GM12878 (cell line): ENCODE measurements around the gene GPT2. TPM values are rescaled to one million over a fixed set of nuclear protein-coding genes. Genes with fewer than 3 reads are reported as not detected.

Source experiments
- BHLHE40 ChIP-seq, 2 experiments: fragments of 450-650 bp in 1 of 2; IDR thresholded peaks; 2 replicates each; pipeline ENCODE4 v1.6.1; 2011 to 2017; ENCODE audit warnings: low read depth in 2 of 2, borderline replicate concordance in 1 of 2, improper control_type of control experiment in 1 of 2, low read length in 1 of 2, mild to moderate bottlenecking in 1 of 2
- BMI1 ChIP-seq: fragments of 450-650 bp; IDR thresholded peaks from 2 replicates; pipeline ENCODE4 v1.6.1; 2016; ENCODE audit warnings: mild to moderate bottlenecking, moderate library complexity, borderline replicate concordance
- CBFB ChIP-seq: IDR thresholded peaks from 2 replicates; pipeline ENCODE4 v1.6.1; 2016; ENCODE audit warnings: antibody characterized with exemption, low read depth
- CREM ChIP-seq: IDR thresholded peaks from 2 replicates; pipeline ENCODE4 v1.6.1; 2014; ENCODE audit warnings: antibody characterized with exemption, low read depth
- EGR1 ChIP-seq, 2 experiments: IDR thresholded peaks; 1 replicate in 1 of 2; 2 replicates in 1 of 2; pipeline ENCODE4 v1.6.1; 2011 to 2012; ENCODE audit warnings: low read depth in 2 of 2, low read length in 2 of 2, borderline replicate concordance in 1 of 2, mild to moderate bottlenecking in 1 of 2, moderate library complexity in 1 of 2
- GATAD2B ChIP-seq: fragments of 450-650 bp; conservative IDR thresholded peaks from 2 replicates; pipeline ENCODE4 v1.6.1; 2017; ENCODE audit warnings: low read depth, mild to moderate bottlenecking, moderate library complexity
- MXI1 ChIP-seq: fragments of 150-350 bp; IDR thresholded peaks from 2 replicates; pipeline ENCODE4 v1.6.1; 2011; ENCODE audit warnings: low read depth, mild to moderate bottlenecking, inconsistent platforms, low read length, improper control_type of control experiment
- NBN ChIP-seq: fragments of 450-650 bp; IDR thresholded peaks from 2 replicates; pipeline ENCODE4 v1.6.1; 2016
- NFIC ChIP-seq: IDR thresholded peaks from 2 replicates; pipeline ENCODE4 v1.6.1; 2012; ENCODE audit warnings: low read depth, mild to moderate bottlenecking, inconsistent platforms, low read length, moderate library complexity
- NR2C2 ChIP-seq: IDR thresholded peaks from 2 replicates; pipeline ENCODE4 v1.6.1; 2011; ENCODE audit warnings: borderline replicate concordance, low read depth; ENCODE audit not compliant: control insufficient read depth, insufficient read length
- PML ChIP-seq: IDR thresholded peaks from 2 replicates; pipeline ENCODE4 v1.6.1; 2012; ENCODE audit warnings: low read length, inconsistent platforms
- POLR2AphosphoS5 ChIP-seq: IDR thresholded peaks from 2 replicates; pipeline ENCODE4 v1.6.1; 2011; ENCODE audit warnings: mild to moderate bottlenecking, low read length, inconsistent platforms
- POU2F2 ChIP-seq: IDR thresholded peaks from 3 replicates; pipeline ENCODE4 v1.6.1; 2011; ENCODE audit warnings: low read depth, mild to moderate bottlenecking, low read length, borderline replicate concordance
- RCOR1 ChIP-seq: conservative IDR thresholded peaks from 2 replicates; pipeline ENCODE4 v1.6.1; 2012; ENCODE audit warnings: low read depth, low read length, improper control_type of control experiment
- RFX5 ChIP-seq: IDR thresholded peaks from 2 replicates; pipeline ENCODE4 v1.6.1; 2011; ENCODE audit warnings: low read depth, low read length, improper control_type of control experiment
- RUNX3 ChIP-seq: IDR thresholded peaks from 2 replicates; pipeline ENCODE4 v1.6.1; 2012; ENCODE audit warnings: low read length, inconsistent platforms
- SMAD5 ChIP-seq: IDR thresholded peaks from 2 replicates; pipeline ENCODE4 v1.6.1; 2016; ENCODE audit warnings: antibody characterized with exemption, low read depth
- SP1 ChIP-seq: IDR thresholded peaks from one replicate; pipeline ENCODE4 v1.6.1; 2011; ENCODE audit warnings: low read depth, low read length
- SPI1 ChIP-seq: IDR thresholded peaks from 2 replicates; pipeline ENCODE4 v1.6.1; 2011; ENCODE audit warnings: low read depth, mild to moderate bottlenecking, low read length, moderate library complexity, borderline replicate concordance; ENCODE audit not compliant: insufficient read depth
- STAT3 ChIP-seq: IDR thresholded peaks from 2 replicates; pipeline ENCODE4 v1.6.1; 2011; ENCODE audit warnings: low read depth, low read length, improper control_type of control experiment
- TARDBP ChIP-seq: IDR thresholded peaks from 2 replicates; pipeline ENCODE4 v1.6.1; 2016; ENCODE audit warnings: borderline replicate concordance
- TBL1XR1 ChIP-seq: IDR thresholded peaks from 2 replicates; pipeline ENCODE4 v1.6.1; 2012; ENCODE audit warnings: low read depth, low read length, improper control_type of control experiment
- TCF12 ChIP-seq: IDR thresholded peaks from 2 replicates; pipeline ENCODE4 v1.6.1; 2011; ENCODE audit warnings: low read depth, mild to moderate bottlenecking, low read length
- ZNF687 ChIP-seq: fragments of 450-650 bp; IDR thresholded peaks from 2 replicates; pipeline ENCODE4 v1.6.1; 2017; ENCODE audit warnings: mild to moderate bottlenecking, moderate library complexity
- polyA plus RNA-seq, 11 experiments: library from polyadenylated mRNA; depleted of rRNA in 4 of 11; unstranded in 6 of 11; stranded (reverse) in 5 of 11; fragments of >200 nt; fragmentation: Nextera tagmentation in 4 of 11; fragmentation: Illumina TruSeq in 1 of 11; extraction: Ambion mirVana in 4 of 11; extraction: Trizol in 1 of 11; gene quantifications; 1 replicate in 1 of 11; 2 replicates in 10 of 11; pipeline versions ENCODE4 v1.2.1 to v1.2.3, GENCODE V29; 2011 to 2016; ENCODE audit warnings: inconsistent platforms in 2 of 11, missing spikeins in 2 of 11, low read depth in 1 of 11
- total RNA-seq, 4 experiments: library from RNA; depleted of rRNA in 3 of 4; stranded (reverse); fragments of >200 nt in 3 of 4; fragmentation: Illumina TruSeq in 1 of 4; extraction: Trizol in 1 of 4; gene quantifications; 2 replicates each; pipeline versions ENCODE4 v1.2.1 to v1.2.3, GENCODE V29; 2013 to 2021
- TF ChIP-seq, protein P1 (sequence below): fragments of 450-650 bp; IDR thresholded peaks from 2 replicates; pipeline ENCODE4 v1.6.1; 2018; ENCODE audit warnings: mild to moderate bottlenecking, low read depth, moderate library complexity; ENCODE audit not compliant: partially characterized antibody

GPT2 gene
- total and polyA plus RNA-seq, 10 of the 15 experiments (the other 5 are each of a cell fraction or from before 2014, with no cell fraction given): 0.45 to 9.9 (median 4.3) TPM

- peak; percentile 49; the same call in 1 of the 2 replicates for TF ChIP-seq TARDBP
- peak; percentile 82 to 86 for TF ChIP-seq EGR1 (IDR thresholded peaks at IDR 0.05; ENCODE audit: borderline replicate concordance in 1 of 2, low read depth in 2 of 2, low read length in 2 of 2)
- TF ChIP-seq, protein P1, sequence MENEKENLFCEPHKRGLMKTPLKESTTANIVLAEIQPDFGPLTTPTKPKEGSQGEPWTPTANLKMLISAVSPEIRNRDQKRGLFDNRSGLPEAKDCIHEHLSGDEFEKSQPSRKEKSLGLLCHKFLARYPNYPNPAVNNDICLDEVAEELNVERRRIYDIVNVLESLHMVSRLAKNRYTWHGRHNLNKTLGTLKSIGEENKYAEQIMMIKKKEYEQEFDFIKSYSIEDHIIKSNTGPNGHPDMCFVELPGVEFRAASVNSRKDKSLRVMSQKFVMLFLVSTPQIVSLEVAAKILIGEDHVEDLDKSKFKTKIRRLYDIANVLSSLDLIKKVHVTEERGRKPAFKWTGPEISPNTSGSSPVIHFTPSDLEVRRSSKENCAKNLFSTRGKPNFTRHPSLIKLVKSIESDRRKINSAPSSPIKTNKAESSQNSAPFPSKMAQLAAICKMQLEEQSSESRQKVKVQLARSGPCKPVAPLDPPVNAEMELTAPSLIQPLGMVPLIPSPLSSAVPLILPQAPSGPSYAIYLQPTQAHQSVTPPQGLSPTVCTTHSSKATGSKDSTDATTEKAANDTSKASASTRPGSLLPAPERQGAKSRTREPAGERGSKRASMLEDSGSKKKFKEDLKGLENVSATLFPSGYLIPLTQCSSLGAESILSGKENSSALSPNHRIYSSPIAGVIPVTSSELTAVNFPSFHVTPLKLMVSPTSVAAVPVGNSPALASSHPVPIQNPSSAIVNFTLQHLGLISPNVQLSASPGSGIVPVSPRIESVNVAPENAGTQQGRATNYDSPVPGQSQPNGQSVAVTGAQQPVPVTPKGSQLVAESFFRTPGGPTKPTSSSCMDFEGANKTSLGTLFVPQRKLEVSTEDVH: no peak
- peak; percentile 42; the same call in 1 of the 2 replicates for TF ChIP-seq MXI1
- TF ChIP-seq CREM: peak; percentile 90
- TF ChIP-seq SPI1: 0 out of 2 replicates have a peak, but pooled peaks have one; percentile 20
- TF ChIP-seq POLR2AphosphoS5: peak; percentile 82
- no peak; the same call in 1 of the 2 replicates for TF ChIP-seq GATAD2B
- TF ChIP-seq NR2C2: peak; percentile 85
- 0 out of 2 replicates have a peak, but pooled peaks have one; percentile 7 for TF ChIP-seq TCF12
- peak in 1 of 2 experiments; percentile 38; a peak in 1 of 4 replicates for TF ChIP-seq BHLHE40 (IDR thresholded peaks at IDR 0.05; ENCODE audit: borderline replicate concordance in 1 of 2, low read depth in 2 of 2, low read length in 1 of 2)
- peak; percentile 98 for TF ChIP-seq ZNF687
- TF ChIP-seq RFX5: no peak
- peak; percentile 84 for TF ChIP-seq NBN
- no peak for TF ChIP-seq BMI1
- 0 out of 2 replicates have a peak, but pooled peaks have one; percentile 12 for TF ChIP-seq TBL1XR1
- TF ChIP-seq CBFB: 0 out of 2 replicates have a peak, but pooled peaks have one; percentile 27
- TF ChIP-seq NFIC: no peak
- TF ChIP-seq STAT3: no peak
- peak; percentile 17; the same call in 1 of the 2 replicates for TF ChIP-seq RUNX3
- no peak for TF ChIP-seq RCOR1
- TF ChIP-seq PML: peak; percentile 68; the same call in 1 of the 2 replicates
- TF ChIP-seq POU2F2: peak; percentile 51; the same call in 1 of the 3 replicates
- peak; percentile 89 for TF ChIP-seq SMAD5
- TF ChIP-seq SP1: peak; percentile 74
Measured at GRCh38 chr16:46973207-46973995, 89.2 kb downstream of the GPT2 start, which contains the start of gene DNAJA2 (continued).
